IgD-negative memory B cell (primary cell): ENCODE data around the gene VOPP1. TPM values are rescaled to one million over a fixed set of nuclear protein-coding genes. Genes with fewer than 3 reads are reported as not detected.
"Not testable (repeated sequence)": the region's sequence is repeated elsewhere in the genome, so short reads cannot be mapped to it uniquely, and the experiment has no call there.

Experiments
- H3K27ac Mint-ChIP-seq, 3 donors: one replicate each; pipeline ENCODE4 v1.8.0; 2020 to 2022; ENCODE audit warnings: mild to moderate bottlenecking in 3 of 3, mixed read lengths in 3 of 3, moderate library complexity in 1 of 3
- H3K27me3 Mint-ChIP-seq: one replicate; pipeline ENCODE4 v1.8.0; 2021; ENCODE audit warnings: mixed read lengths
- H3K36me3 Mint-ChIP-seq: one replicate; pipeline ENCODE4 v1.8.0; 2020; ENCODE audit warnings: mild to moderate bottlenecking, mixed read lengths
- H3K4me1 Mint-ChIP-seq, 3 donors: one replicate each; pipeline ENCODE4 v1.8.0; 2020 to 2022; ENCODE audit warnings: mixed read lengths in 3 of 3, mild to moderate bottlenecking in 1 of 3
- H3K4me3 Mint-ChIP-seq, 4 donors: one replicate each; pipeline ENCODE4 v1.8.0; 2020 to 2022; ENCODE audit warnings: mild to moderate bottlenecking in 4 of 4, mixed read lengths in 4 of 4, moderate library complexity in 3 of 4
- H3K9me3 Mint-ChIP-seq, 3 donors: one replicate each; pipeline ENCODE4 v1.8.0; 2020 to 2021; ENCODE audit warnings: mixed read lengths in 3 of 3, mild to moderate bottlenecking in 1 of 3
- polyA plus RNA-seq: library from polyadenylated mRNA; unstranded; fragments of 300-500 nt; fragmentation: Illumina TruSeq; gene quantifications from one replicate; pipeline ENCODE4 v1.2.3, GENCODE V29; 2021

Gene VOPP1
- polyA plus RNA-seq, 1 donor from 2014 or later = 70.2 TPM

DNA sequence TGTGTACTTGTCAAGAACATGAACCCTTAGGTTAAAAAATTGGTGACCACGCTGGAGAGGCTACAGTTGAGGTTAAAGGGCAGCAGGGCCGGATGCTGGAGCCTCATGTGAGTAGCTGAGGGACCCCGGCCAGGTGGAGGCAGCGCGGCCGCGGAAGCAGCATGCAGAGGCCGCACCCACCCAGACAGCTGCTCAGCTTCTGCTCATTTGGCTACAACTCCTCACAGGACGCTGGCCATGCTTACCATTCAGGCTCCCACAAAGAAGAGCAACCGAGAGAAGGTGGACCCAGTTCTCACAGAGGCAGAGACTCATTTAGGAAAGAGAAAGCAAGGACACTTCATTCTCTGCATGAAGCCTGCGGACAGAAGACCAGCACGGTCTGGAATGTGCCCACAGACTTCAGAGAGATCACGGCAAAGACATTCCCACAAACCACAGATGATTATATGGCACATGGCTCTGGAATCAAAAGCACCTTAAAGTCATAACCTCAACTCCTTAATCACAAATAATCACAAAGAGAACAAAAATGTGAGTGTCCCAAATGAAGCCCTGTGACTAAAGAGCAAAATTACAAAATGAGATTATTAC is 94.4 kb downstream of the VOPP1 start:
- H3K4me3 Mint-ChIP-seq = peak overlapping the region in 1 of 4 donors; percentile 20

DNA sequence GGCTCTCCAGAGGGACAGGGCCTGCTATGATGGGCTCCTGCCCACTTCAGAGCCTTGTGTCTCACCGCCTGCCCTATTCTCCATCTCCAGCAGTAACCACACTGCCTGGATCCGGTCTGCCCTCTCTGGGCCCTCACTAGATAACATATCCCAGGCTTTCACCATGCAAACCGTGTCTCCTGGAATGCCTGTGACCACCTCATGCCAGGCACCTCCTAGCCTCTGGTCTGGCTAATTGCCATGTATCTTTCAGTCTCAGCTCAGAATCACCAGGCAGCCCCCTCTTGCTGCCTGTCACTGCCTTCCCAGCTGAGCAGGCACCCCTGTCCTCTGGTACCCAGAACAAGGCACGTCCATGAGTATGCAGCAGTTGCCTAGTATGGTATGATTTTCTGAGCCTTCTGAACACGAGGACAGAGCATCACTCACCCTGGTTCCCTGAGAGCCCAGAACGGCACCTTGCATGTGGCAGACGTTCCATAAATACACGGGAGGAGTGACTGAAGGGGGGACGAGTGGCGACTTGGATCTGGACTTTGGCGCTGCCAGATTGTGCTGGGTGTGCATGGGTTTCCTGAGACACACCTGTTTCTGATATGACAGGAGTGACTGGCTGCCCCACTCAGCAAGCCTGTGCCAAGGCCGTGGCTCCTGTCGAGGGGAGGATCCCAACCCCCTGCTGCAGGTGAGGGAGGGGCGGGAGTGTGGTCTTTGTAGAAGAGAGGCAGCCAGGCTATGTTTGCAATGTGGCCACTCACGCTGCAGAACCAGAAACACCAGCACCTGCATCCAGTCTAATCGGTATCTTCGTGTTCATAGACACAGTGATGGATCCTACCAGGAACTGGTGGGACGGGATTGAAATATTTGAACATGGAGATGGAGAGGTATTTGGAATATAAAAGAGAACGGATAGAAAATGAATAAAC is 95.2 kb downstream of the VOPP1 start:
- Mint-ChIP-seq H3K9me3 (no peaks in the 10 kb centered on the region), H3K4me3 (peak overlapping the region in 1 of 4 donors; percentile 6), H3K27ac (peak overlapping the region in 2 of 3 donors; percentile 30 to 89), H3K27me3 (no peaks in the 10 kb centered on the region), H3K36me3 (peaks cover 2% of the 10 kb centered on the region), H3K4me1 (peaks cover 26 to 40% (median 28%) of the 10 kb centered on the region in 3 donors)

More for the DNA sequence above, 94.4 kb downstream of the VOPP1 start:
- Mint-ChIP-seq H3K4me1 (peaks cover 26 to 40% (median 28%) of the 10 kb centered on the region in 3 donors), H3K27me3 (no peaks in the 10 kb centered on the region), H3K27ac (peak overlapping the region; percentile 5 to 30 (median 11)), H3K9me3 (no peaks in the 10 kb centered on the region), H3K36me3 (peaks cover 2% of the 10 kb centered on the region)

DNA sequence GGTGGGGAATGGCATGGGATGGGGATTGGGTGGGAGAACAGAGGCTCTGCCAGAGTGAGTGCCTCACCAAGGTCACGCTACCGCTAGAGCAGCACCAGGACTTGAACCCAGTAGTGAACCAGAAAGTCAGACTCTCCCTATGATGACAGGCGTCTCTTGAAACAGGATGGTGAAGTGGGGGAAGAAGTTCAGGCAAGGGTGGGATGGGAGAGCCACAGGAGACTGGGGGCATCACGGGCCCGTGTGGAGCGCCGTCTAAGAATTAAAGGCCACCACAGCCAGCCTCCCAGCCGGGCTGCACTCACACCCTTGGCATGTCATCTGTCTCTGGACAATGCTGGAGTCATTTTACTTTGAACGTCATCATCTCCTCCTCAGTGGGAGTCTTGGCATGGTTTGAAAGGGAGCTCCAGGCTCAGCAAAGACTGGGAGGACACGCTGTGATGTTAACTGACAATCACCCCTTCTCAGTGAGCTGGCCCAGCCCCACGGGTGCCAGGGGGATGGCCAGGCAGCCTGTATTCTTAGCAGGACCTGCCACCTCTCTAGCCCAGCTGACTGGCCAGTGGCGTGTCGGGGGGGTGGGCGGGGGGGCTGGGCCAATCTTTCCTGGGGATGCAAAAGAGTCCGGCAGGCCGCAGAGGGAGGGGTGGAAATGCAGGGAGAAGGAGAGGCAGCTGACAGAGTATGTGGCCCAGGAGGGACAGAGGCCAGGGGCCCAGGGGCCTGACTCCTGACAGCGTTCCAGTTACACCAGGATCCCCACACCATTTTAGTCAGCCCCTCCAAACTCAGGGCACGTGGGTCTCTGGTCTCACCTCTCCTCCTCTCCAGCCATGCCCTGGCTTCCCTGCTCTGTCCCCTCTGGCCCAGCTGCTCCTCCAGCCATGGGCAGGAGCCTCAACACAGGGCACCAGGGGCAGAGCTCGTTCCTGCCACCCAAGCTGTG is 96.2 kb downstream of the VOPP1 start:
- peaks cover 2% of the 10 kb centered on the region for H3K36me3 Mint-ChIP-seq
- no peaks in the 10 kb centered on the region for H3K9me3 Mint-ChIP-seq
- peak overlapping the region in 2 of 3 donors; percentile 87 to 89 for H3K27ac Mint-ChIP-seq
- H3K4me3 Mint-ChIP-seq = peak overlapping the region in 1 of 4 donors; percentile 85
- H3K27me3 Mint-ChIP-seq = no peaks in the 10 kb centered on the region
- H3K4me1 Mint-ChIP-seq = peaks cover 28 to 40% (median 28%) of the 10 kb centered on the region in 3 donors

DNA sequence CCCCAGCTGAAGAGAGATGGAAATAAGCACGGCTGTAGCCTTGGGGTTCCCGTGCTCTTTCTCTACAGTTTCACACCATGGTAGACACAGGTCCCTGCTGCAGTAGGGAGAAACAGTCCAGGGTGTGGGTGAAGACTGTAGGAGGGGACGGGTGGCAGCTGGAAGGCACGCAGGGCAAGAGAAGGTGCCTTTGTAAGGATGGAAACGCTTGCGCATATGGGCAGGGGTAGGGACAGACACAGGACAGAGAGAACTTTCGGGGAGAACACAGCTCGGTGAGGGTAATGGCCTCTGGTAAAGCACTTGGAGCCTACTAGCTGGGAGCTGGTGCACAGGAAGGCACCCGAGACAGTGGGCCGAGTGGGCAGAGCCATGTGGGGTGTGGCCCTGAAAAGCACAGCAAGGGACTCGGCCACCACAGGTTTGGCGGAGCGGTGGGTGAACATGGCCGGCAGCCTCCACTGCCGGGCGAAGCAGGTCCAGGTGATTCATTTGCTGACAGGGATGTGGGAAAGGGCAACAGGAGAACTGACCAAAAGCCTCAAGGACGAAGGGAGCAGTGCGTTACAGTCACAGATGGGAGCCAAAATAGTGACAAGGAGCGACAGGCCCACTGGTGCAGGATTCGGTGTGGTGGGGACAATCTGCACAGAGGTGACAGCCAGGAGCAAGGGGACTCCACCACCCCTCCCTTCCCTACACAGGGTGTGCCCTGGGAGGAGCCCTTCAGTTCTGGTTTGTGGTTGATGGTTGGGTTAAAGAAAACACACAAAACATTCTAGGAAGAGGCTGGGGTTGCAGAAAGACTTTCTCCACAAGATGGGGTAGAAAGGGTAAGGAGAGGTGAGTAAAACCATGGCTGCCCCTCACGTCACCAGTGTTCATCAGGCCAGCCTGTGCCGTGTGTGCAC is 97.1 kb downstream of the VOPP1 start:
- Mint-ChIP-seq H3K9me3 (no peaks in the 10 kb centered on the region), H3K36me3 (peaks cover 7% of the 10 kb centered on the region), H3K4me3 (peak overlapping the region; percentile 5 to 85 (median 55)), H3K4me1 (peaks cover 27 to 39% (median 28%) of the 10 kb centered on the region in 3 donors), H3K27me3 (no peaks in the 10 kb centered on the region), H3K27ac (peak overlapping the region; percentile 69 to 89 (median 87))

DNA sequence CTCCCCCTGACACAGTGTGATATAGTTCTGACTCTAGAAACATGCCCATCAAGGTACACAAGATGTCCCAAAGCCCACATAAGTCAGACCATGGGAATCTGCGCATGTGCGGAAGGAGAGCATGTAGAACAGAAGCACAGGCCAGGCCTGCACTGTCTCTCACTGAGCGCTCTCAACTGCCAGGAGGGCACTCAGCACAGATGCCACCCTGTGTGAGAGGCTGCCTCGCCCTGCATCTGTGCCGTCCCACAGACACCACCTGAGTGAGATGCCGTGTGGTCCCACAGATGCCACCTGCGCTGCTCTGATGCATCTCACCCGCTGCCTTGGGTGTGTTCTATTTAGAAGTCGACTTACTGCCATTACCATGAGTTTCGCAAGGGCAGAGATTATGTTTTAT is 98.4 kb downstream of the VOPP1 start:
- Mint-ChIP-seq H3K9me3 (no peaks in the 10 kb centered on the region), H3K27ac (peak overlapping the region in 1 of 3 donors; percentile 87), H3K36me3 (peaks cover 7% of the 10 kb centered on the region), H3K4me1 (peaks cover 27 to 41% (median 29%) of the 10 kb centered on the region in 3 donors), H3K27me3 (no peaks in the 10 kb centered on the region), H3K4me3 (peak overlapping the region in 2 of 4 donors; percentile 9 to 30)

DNA sequence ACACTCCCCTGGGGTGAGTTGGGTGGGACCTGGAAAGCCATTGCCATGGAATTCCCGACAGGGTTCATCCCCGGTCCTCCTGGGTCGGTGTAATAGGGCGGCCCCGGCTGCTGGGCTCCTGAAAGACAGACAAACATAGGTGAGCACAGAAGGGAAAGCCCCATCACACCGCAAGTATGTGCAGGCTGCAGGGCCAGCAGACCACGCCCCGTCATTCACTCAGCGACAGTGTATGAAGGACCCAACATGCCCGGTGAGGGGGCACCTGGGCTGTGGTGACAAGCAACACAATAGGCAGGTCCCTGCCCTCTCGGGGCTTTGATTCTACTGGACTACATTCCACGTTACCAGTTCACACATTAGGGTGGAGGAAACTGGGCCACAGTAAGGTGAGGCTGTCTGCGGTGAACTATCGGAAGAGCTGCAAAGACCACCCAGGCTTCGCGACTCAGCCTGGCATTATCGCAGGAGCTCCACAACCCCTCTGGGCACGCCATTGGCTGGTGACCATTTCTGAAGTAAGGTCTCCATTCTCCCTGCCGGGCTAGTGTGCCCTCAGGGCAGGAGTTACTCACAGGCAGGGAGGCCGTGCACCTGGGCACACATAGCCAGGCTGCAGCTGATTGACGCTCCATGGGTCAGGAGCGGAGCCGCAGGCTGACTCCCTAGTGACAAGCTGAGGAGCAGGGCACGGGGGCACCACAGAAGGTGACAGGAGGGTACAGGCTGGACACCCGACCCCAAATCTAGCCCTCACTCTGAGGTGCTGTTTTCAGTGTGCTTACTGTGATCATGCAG is 99.2 kb downstream of the VOPP1 start:
- Mint-ChIP-seq H3K36me3 (peaks cover 11% of the 10 kb centered on the region), H3K27me3 (no peaks in the 10 kb centered on the region), H3K4me1 (peaks cover 24 to 34% (median 25%) of the 10 kb centered on the region in 3 donors), H3K9me3 (no peaks in the 10 kb centered on the region), H3K4me3 (no peak overlapping the region), H3K27ac (peak overlapping the region in 2 of 3 donors; percentile 13 to 79)

DNA sequence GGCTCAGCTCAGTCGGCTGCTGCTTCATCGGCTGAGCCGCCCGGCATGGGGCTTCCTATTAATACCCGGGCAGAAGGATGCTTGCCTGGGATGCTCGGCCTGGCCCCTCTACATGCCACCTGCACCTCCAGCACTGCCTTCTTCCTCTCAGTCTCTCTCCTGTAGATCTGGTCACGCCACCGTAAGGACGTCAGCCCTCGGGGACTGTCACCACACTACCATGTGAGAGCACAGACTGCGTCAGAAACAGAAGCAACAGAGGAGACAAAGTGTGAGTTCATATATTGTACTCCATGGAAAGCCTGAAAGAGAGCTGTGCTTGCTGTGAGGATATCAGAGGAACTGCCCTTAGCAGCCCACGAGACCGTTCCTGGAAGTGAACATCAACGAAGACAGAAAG is 99.9 kb downstream of the VOPP1 start:
- H3K27me3 Mint-ChIP-seq, H3K4me3 Mint-ChIP-seq, H3K9me3 Mint-ChIP-seq: not testable (repeated sequence)
- H3K27ac Mint-ChIP-seq = peak overlapping the region in 1 of 3 donors; percentile 79
- H3K4me1 Mint-ChIP-seq = peaks cover 20 to 27% (median 27%) of the 10 kb centered on the region in 3 donors
- H3K36me3 Mint-ChIP-seq = peaks cover 11% of the 10 kb centered on the region

DNA sequence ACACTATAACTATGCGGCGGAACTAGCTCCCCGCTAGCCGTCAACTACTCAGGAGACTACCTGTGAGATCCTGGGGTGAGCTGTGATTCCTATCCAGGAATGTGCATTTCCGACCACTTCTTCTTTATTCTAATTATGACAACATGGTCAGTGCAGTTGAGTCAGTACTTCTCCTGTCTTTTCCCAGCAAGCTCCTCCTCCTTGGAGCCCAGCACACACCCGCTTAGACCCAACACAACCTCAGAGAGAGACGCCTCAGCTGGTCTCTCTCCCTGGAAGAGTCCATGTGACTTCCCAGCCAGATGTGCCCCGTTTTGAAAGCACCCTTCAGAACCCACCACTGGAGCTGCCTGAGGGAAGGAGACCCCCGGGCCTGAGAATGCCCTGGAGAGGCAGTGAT is 100.7 kb downstream of the VOPP1 start:
- Mint-ChIP-seq H3K4me1 (peaks cover 20 to 23% (median 20%) of the 10 kb centered on the region in 3 donors), H3K36me3 (peaks cover 11% of the 10 kb centered on the region)
- H3K9me3 Mint-ChIP-seq, H3K27me3 Mint-ChIP-seq, H3K4me3 Mint-ChIP-seq, H3K27ac Mint-ChIP-seq: not testable (repeated sequence)

DNA sequence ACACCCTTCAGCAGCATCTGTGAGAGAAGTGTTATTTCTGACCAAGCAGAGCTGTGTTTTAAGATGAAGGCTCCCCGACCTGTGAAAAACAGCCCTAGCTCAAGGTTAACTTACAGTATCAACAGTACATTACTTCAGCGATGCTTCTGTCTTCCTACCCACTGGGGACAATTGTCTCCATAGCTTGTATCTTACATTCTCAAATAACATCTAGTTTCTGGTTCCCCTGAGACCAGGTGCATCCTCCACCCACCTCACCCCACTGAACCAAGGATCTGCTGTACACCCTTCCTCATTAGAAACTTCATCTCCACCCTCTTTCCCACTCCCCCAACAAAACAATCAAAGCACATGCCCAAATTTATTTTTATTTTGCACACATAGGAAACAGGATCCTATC is 102.0 kb downstream of the VOPP1 start:
- H3K27ac Mint-ChIP-seq = peak overlapping the region in 2 of 3 donors; percentile 30 to 87
- H3K4me3 Mint-ChIP-seq = peak overlapping the region in 3 of 4 donors; percentile 3 to 91 (median 23)
- H3K9me3 Mint-ChIP-seq = no peaks in the 10 kb centered on the region
- peaks cover 16 to 19% (median 16%) of the 10 kb centered on the region in 3 donors for H3K4me1 Mint-ChIP-seq
- H3K27me3 Mint-ChIP-seq = no peaks in the 10 kb centered on the region
- peaks cover 11% of the 10 kb centered on the region for H3K36me3 Mint-ChIP-seq

DNA sequence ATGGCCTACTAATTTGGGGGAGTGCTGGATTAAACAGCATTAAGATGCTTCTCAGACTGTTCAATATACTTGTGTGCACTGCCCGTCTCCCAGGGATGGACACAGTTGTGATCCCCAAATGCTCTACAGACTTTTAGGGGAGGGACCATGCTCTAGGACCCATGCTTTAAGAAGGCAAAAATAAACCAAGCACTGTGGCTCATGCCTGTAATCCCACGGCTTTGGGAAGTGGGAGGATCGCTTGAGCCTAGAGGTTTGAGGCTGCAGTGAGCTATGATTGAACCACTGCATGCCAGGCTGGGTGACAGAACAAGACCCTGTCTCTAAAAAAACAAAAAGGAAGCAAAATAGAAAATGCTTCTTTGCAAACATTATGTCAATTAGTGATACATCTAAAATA is 102.6 kb downstream of the VOPP1 start:
- Mint-ChIP-seq H3K27me3 (no peaks in the 10 kb centered on the region), H3K4me3 (peak overlapping the region in 1 of 4 donors; percentile 37), H3K4me1 (peaks cover 11 to 15% (median 12%) of the 10 kb centered on the region in 3 donors), H3K27ac (peak overlapping the region in 1 of 3 donors; percentile 59), H3K9me3 (no peaks in the 10 kb centered on the region), H3K36me3 (peaks cover 15% of the 10 kb centered on the region)

DNA sequence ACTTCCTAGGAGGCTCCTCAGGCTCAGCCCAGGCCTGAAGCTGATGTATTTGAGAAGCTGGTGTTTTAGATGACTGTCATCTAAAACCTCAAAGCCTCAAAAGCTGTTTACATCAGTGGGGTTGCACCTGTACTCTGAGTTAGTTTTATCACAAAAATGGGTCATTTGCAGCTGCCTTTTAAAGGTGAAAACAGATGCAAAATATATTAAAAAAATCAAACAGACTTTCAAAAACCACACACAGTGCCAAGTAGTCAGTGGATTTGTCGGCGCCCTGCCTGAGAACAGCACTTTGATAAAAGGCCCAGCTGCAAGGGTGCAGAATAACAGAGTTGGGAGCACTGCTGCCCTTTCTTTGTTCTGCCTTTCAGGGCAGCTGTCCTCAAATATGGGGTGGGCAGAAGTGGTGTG is 103.0 kb downstream of the VOPP1 start:
- no peaks in the 10 kb centered on the region for H3K9me3 Mint-ChIP-seq
- H3K27ac Mint-ChIP-seq = peak overlapping the region in 2 of 3 donors; percentile 19 to 59
- H3K4me1 Mint-ChIP-seq = peaks cover 8 to 12% (median 9%) of the 10 kb centered on the region in 3 donors
- no peaks in the 10 kb centered on the region for H3K27me3 Mint-ChIP-seq
- peaks cover 19% of the 10 kb centered on the region for H3K36me3 Mint-ChIP-seq
- H3K4me3 Mint-ChIP-seq = peak overlapping the region in 1 of 4 donors; percentile 37

DNA sequence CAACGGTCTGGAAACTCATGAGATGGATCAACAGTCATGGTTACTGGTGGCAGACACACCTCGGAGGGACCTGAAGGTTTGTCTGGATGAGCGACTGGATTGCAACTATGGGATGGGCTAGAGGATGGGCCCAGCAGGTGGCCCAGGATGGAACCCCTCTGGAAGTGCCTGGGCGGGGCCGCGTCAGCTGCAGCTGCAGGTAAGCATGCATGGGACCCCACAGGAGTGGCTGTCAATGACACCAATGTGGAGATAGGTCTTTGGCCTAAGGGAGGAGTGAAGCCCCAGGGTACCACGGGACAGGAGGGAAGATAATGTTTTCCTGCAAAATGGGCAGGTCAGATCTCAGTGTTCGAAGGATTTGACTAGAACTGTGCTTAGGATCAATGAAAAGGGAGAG is 103.8 kb downstream of the VOPP1 start:
- Mint-ChIP-seq H3K27me3 (no peaks in the 10 kb centered on the region), H3K9me3 (no peaks in the 10 kb centered on the region), H3K36me3 (peaks cover 16% of the 10 kb centered on the region), H3K27ac (peak overlapping the region in 2 of 3 donors; percentile 78 to 96), H3K4me1 (peaks cover 6 to 9% (median 7%) of the 10 kb centered on the region in 3 donors), H3K4me3 (peak overlapping the region in 1 of 4 donors; percentile 13)
